ENCODE measurements around the gene SH3BGRL3.

SH3BGRL3 gene

GRCh38 chr1:26278303-26278702 is 1.6 kb upstream of the SH3BGRL3 start:
- DNase-seq = no peak

- DNase-seq = no peak
These were observed 996 bp upstream of the SH3BGRL3 start for GRCh38 chr1:26278724-26279455.

- DNase-seq = no peak
These were observed 602 bp downstream of the SH3BGRL3 start for GRCh38 chr1:26280333-26281042.

GRCh38 chr1:26281091-26281958 is 1.4 kb downstream of the SH3BGRL3 start:
- DNase-seq = no peak

- no peak for DNase-seq
These were observed 2.1 kb downstream of the SH3BGRL3 start for GRCh38 chr1:26281971-26282370.

GRCh38 chr1:26282401-26282918 is 2.6 kb downstream of the SH3BGRL3 start:
- no peak for DNase-seq

GRCh38 chr1:26283279-26283853 is 3.5 kb downstream of the SH3BGRL3 start:
- DNase-seq = no peak

GRCh38 chr1:26283871-26284596 is 4.1 kb downstream of the SH3BGRL3 start:
- DNase-seq = no peak

- peak; percentile 95 for DNase-seq
These were observed 4.9 kb downstream of the SH3BGRL3 start for GRCh38 chr1:26284597-26285347.

- peak; percentile 52 for DNase-seq
These were observed 5.6 kb downstream of the SH3BGRL3 start for GRCh38 chr1:26285366-26286063.

- DNase-seq = no peak
These were observed 6.2 kb downstream of the SH3BGRL3 start for GRCh38 chr1:26286064-26286416.

- DNase-seq = no peak
These were observed 7.3 kb downstream of the SH3BGRL3 start for GRCh38 chr1:26287033-26287711.

GRCh38 chr1:26287811-26288210 is 7.9 kb downstream of the SH3BGRL3 start:
- no peak for DNase-seq

- DNase-seq = peak; percentile 67
These were observed 8.5 kb downstream of the SH3BGRL3 start for GRCh38 chr1:26288311-26288941.

GRCh38 chr1:26289158-26290059 is 9.5 kb downstream of the SH3BGRL3 start:
- DNase-seq = no peak

GRCh38 chr1:26290122-26290881 is 10.4 kb downstream of the SH3BGRL3 start:
- DNase-seq = no peak

GRCh38 chr1:26290882-26291261 is 11.0 kb downstream of the SH3BGRL3 start:
- DNase-seq = no peak

GRCh38 chr1:26291433-26291832 is 11.5 kb downstream of the SH3BGRL3 start:
- no peak for DNase-seq

All from stimulated activated CD4-positive, alpha-beta T cell treated with anti-CD3 and anti-CD28 coated beads, Interleukin-4, amount 100 ng/mL, for 1 hour (primary cell).